ACC112 (cell line): Measurements from ENCODE around the gene NOL7.

Experiments used
- H2AFZ ChIP-seq: fragments of 200-600 bp; sonication (generic); one replicate; pipeline ENCODE4 v1.6.0; 2017; ENCODE audit warnings: antibody characterized with exemption, low read length; ENCODE audit not compliant: unreplicated experiment
- H3K27ac ChIP-seq: fragments of 200-600 bp; sonication (generic); 2 replicates; pipeline ENCODE4 v1.5.1; 2014; ENCODE audit warnings: low read depth, mild to moderate bottlenecking, antibody characterized with exemption, low read length, moderate library complexity
- H3K27me3 ChIP-seq: fragments of 200-600 bp; sonication (generic); 2 replicates; pipeline ENCODE4 v1.6.1; 2014; ENCODE audit warnings: mild to moderate bottlenecking, antibody characterized with exemption, low read length, moderate library complexity, mixed read lengths; ENCODE audit not compliant: insufficient read depth
- H3K36me3 ChIP-seq: fragments of 200-600 bp; sonication (generic); 2 replicates; pipeline ENCODE4 v1.6.1; 2016; ENCODE audit warnings: mild to moderate bottlenecking, antibody characterized with exemption, low read length, moderate library complexity, mixed read lengths; ENCODE audit not compliant: insufficient read depth
- H3K4me1 ChIP-seq: fragments of 200-600 bp; sonication (generic); one replicate; pipeline ENCODE4 v1.6.1; 2016; ENCODE audit warnings: low read length, mixed read lengths; ENCODE audit not compliant: insufficient read depth, unreplicated experiment, control insufficient read depth
- H3K4me3 ChIP-seq: fragments of 200-600 bp; sonication (generic); 2 replicates; pipeline ENCODE4 v1.5.1; 2014; ENCODE audit warnings: mild to moderate bottlenecking, low read depth, low read length
- H3K79me2 ChIP-seq: fragments of 200-600 bp; sonication (generic); one replicate; pipeline ENCODE4 v1.6.0; 2016; ENCODE audit warnings: low read length; ENCODE audit not compliant: control insufficient read depth, unreplicated experiment, insufficient read depth

The NOL7 gene

GRCh38 chr6:13667655-13668054, 52.5 kb downstream of the NOL7 start:
- Histone ChIP-seq H3K79me2 (peaks cover 87% of the 10 kb centered on the region), H3K27ac (no peak overlapping the region)

GRCh38 chr6:13668291-13668928, 53.3 kb downstream of the NOL7 start:
- Histone ChIP-seq H3K79me2 (peaks cover 86% of the 10 kb centered on the region), H3K27ac (peak overlapping the region; percentile 13), H3K36me3 (peaks cover 4% of the 10 kb centered on the region; the same call in 1 of the 2 replicates), H2AFZ (no peak overlapping the region), H3K4me1 (peaks cover 21% of the 10 kb centered on the region), H3K27me3 (no peaks in the 10 kb centered on the region), H3K4me3 (no peak overlapping the region)

More at GRCh38 chr6:13667655-13668054, 52.5 kb downstream of the NOL7 start:
- H3K36me3 ChIP-seq: peaks cover 4% of the 10 kb centered on the region; the same call in 1 of the 2 replicates
- H3K4me3 ChIP-seq: no peak overlapping the region; the same call in 1 of the 2 replicates
- H2AFZ ChIP-seq: no peak overlapping the region
- peaks cover 21% of the 10 kb centered on the region for H3K4me1 ChIP-seq
- H3K27me3 ChIP-seq: no peaks in the 10 kb centered on the region

GRCh38 chr6:13669476-13669875, 54.3 kb downstream of the NOL7 start:
- Histone ChIP-seq H3K4me1 (peaks cover 21% of the 10 kb centered on the region), H2AFZ (no peak overlapping the region), H3K79me2 (peaks cover 81% of the 10 kb centered on the region), H3K27me3 (no peaks in the 10 kb centered on the region), H3K27ac (no peak overlapping the region), H3K36me3 (peaks cover 4% of the 10 kb centered on the region; the same call in 1 of the 2 replicates), H3K4me3 (no peak overlapping the region)
